HepG2 (cell line): ENCODE data around the gene MAB21L4. TPM values are rescaled to one million over a fixed set of nuclear protein-coding genes. Genes with fewer than 3 reads are reported as not detected.

Experiments
- ERF ChIP-seq: IDR thresholded peaks from 2 replicates; pipeline ENCODE4 v1.6.1; 2018; ENCODE audit warnings: missing biosample characterization, missing genetic modification reagents
- FOXA1 ChIP-seq, 2 experiments: fragments of 450-650 bp in 1 of 2; sonication (generic) in 1 of 2; formaldehyde crosslinking in 1 of 2; IDR thresholded peaks; 2 replicates each; pipeline versions ENCODE4 v1.4.0 to v1.6.1; 2016 to 2020; ENCODE audit warnings: missing genetic modification reagents in 1 of 2
- MAFK ChIP-seq, 2 experiments: IDR thresholded peaks in 1 of 2; conservative IDR thresholded peaks in 1 of 2; 2 replicates each; pipeline ENCODE4 v1.6.1; 2011; ENCODE audit warnings: improper control_type of control experiment in 2 of 2, low read length in 2 of 2
- MTF1 ChIP-seq: sonication (generic); formaldehyde crosslinking; IDR thresholded peaks from 2 replicates; pipeline ENCODE4 v1.5.0; 2020; ENCODE audit warnings: missing genetic modification reagents
- NFYC ChIP-seq: IDR thresholded peaks from 2 replicates; pipeline ENCODE4 v1.6.1; 2016; ENCODE audit warnings: missing genetic modification reagents, missing compliant biosample characterization
- POLR2AphosphoS5 ChIP-seq: IDR thresholded peaks from 2 replicates; pipeline ENCODE4 v1.6.1; 2012; ENCODE audit warnings: low read depth, low read length
- SAP130 ChIP-seq: IDR thresholded peaks from 2 replicates; pipeline ENCODE4 v1.6.1; 2016; ENCODE audit warnings: low read depth
- TP53 ChIP-seq: sonication (generic); formaldehyde crosslinking; conservative IDR thresholded peaks from 2 replicates; pipeline ENCODE4 v1.4.0; 2020; ENCODE audit warnings: missing genetic modification reagents
- ZEB1 ChIP-seq: IDR thresholded peaks from 2 replicates; pipeline ENCODE4 v1.6.1; 2012; ENCODE audit warnings: mild to moderate bottlenecking, low read depth, inconsistent platforms; ENCODE audit not compliant: insufficient replicate concordance
- ZFX ChIP-seq: sonication (generic); formaldehyde crosslinking; IDR thresholded peaks from 2 replicates; pipeline ENCODE4 v1.4.0; 2020; ENCODE audit warnings: mild to moderate bottlenecking, low read depth, missing genetic modification reagents, moderate library complexity
- polyA plus RNA-seq, 8 experiments: library from polyadenylated mRNA; depleted of rRNA in 3 of 8; stranded (reverse) in 7 of 8; unstranded in 1 of 8; fragments of >200 nt; fragmentation: Illumina TruSeq in 4 of 8; extraction: Trizol in 4 of 8; gene quantifications; 2 replicates each; pipeline versions ENCODE4 v1.2.1 to v1.2.3, GENCODE V29; 2011 to 2016; ENCODE audit warnings: low read depth in 4 of 8, missing spikeins in 1 of 8, mixed read lengths in 1 of 8; ENCODE audit not compliant: insufficient read depth in 1 of 8
- total RNA-seq, 5 experiments: library from RNA; depleted of rRNA; stranded (reverse); fragments of >200 nt; fragmentation: Illumina TruSeq; extraction: Trizol; gene quantifications; 2 replicates each; pipeline ENCODE4 v1.2.3, GENCODE V29; 2016; ENCODE audit warnings: low read depth in 1 of 5
- TF ChIP-seq, protein P1 (sequence below): sonication (generic); formaldehyde crosslinking; IDR thresholded peaks from 2 replicates; pipeline ENCODE4 v1.4.0; 2020; ENCODE audit warnings: mild to moderate bottlenecking, missing genetic modification reagents
- TF ChIP-seq, protein P2 (sequence below): sonication (generic); formaldehyde crosslinking; IDR thresholded peaks from 2 replicates; pipeline ENCODE4 v1.5.1; 2020; ENCODE audit warnings: mild to moderate bottlenecking, missing genetic modification reagents, moderate library complexity
- TF ChIP-seq, protein P3 (sequence below): sonication (generic); formaldehyde crosslinking; IDR thresholded peaks from 2 replicates; pipeline ENCODE4 v1.4.0; 2020; ENCODE audit warnings: mild to moderate bottlenecking, missing genetic modification reagents
- TF ChIP-seq, protein P4 (sequence below): sonication (generic); formaldehyde crosslinking; IDR thresholded peaks from 2 replicates; pipeline ENCODE4 v1.4.0; 2020; ENCODE audit warnings: mild to moderate bottlenecking, missing genetic modification reagents
- TF ChIP-seq, protein P5 (sequence below): sonication (generic); formaldehyde crosslinking; IDR thresholded peaks from 2 replicates; pipeline ENCODE4 v1.4.0; 2020; ENCODE audit warnings: mild to moderate bottlenecking, missing genetic modification reagents

Gene MAB21L4
- total and polyA plus RNA-seq, 2 of the 13 experiments (the other 11 are each of a cell fraction or from before 2014, with no cell fraction given) = 3.0 to 14.0 TPM

DNA sequence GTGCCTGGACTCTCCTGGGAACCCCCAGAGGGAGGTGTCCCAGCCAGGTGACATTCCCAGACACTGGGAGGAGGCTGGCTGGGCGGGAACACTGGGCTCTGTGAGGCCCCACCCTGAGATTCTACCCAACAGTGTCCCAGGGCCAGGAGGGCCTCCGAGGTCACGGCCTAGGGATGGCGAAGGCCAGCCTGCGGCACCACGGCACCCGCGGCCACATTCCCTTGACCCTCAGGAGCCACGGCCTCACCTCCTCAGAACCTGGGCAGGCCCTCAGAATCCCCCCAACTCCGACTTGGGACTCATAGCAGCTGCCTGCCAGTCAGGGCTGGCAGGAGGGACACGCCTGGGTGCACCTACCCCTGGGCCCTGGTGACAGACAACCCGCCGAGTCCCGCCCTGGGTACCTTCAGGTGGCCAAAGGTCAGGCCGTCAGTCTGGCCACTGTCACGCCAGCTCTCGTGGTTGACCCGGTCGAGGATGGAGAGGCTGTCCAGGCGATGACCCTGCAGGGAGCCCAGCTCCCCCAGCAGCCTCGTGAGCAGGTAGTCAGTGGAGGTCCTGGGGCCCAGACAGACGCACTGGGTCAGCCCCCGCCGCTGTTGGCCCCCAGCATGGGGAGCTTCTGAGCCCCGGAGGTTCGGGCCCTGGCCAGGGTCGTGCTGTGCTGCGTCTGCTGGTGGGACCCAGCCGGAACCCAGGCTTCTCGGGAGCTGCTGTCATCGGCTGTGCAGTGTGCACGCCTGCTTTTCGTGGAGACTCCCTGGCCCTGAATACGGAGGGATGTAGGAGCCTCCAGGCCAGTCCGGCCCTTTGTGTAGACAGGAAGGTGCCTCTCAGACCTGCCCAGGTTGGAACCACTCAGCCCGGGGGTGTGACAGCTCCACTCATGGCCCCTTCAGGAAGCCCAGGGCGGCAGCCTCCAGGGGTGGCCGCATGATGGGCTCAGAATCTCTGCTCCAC is 6.1 kb downstream of the MAB21L4 start (continued):
- no peak for TF ChIP-seq MAFK (conservative IDR thresholded peaks at IDR 0.05 in 1 of 2, IDR thresholded peaks at IDR 0.05 in 1 of 2; ENCODE audit: low read length in 2 of 2)
- TF ChIP-seq SAP130 (CRISPR knock-in tag) = peak; percentile 17; the same call in 1 of the 2 replicates
- TF ChIP-seq POLR2AphosphoS5 = no peak
- TF ChIP-seq NFYC (CRISPR knock-in tag) = no peak
- peak; percentile 36; the same call in 1 of the 2 replicates for TF ChIP-seq ERF (CRISPR knock-in tag)
- TF ChIP-seq ZEB1 = no peak
- TF ChIP-seq MTF1 = no peak
- peak; percentile 14; the same call in 1 of the 2 replicates for TF ChIP-seq ZFX (CRISPR knock-in tag)
- TF ChIP-seq, protein P1, sequence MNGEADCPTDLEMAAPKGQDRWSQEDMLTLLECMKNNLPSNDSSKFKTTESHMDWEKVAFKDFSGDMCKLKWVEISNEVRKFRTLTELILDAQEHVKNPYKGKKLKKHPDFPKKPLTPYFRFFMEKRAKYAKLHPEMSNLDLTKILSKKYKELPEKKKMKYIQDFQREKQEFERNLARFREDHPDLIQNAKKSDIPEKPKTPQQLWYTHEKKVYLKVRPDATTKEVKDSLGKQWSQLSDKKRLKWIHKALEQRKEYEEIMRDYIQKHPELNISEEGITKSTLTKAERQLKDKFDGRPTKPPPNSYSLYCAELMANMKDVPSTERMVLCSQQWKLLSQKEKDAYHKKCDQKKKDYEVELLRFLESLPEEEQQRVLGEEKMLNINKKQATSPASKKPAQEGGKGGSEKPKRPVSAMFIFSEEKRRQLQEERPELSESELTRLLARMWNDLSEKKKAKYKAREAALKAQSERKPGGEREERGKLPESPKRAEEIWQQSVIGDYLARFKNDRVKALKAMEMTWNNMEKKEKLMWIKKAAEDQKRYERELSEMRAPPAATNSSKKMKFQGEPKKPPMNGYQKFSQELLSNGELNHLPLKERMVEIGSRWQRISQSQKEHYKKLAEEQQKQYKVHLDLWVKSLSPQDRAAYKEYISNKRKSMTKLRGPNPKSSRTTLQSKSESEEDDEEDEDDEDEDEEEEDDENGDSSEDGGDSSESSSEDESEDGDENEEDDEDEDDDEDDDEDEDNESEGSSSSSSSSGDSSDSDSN = peak; percentile 50
- no peak for TF ChIP-seq FOXA1 (IDR thresholded peaks at IDR 0.05)
- TF ChIP-seq FOXA1 (CRISPR knock-in tag; IDR thresholded peaks at IDR 0.05) = 0 out of 2 replicates have a peak, but pooled peaks have one; percentile 2
- TF ChIP-seq, protein P2, sequence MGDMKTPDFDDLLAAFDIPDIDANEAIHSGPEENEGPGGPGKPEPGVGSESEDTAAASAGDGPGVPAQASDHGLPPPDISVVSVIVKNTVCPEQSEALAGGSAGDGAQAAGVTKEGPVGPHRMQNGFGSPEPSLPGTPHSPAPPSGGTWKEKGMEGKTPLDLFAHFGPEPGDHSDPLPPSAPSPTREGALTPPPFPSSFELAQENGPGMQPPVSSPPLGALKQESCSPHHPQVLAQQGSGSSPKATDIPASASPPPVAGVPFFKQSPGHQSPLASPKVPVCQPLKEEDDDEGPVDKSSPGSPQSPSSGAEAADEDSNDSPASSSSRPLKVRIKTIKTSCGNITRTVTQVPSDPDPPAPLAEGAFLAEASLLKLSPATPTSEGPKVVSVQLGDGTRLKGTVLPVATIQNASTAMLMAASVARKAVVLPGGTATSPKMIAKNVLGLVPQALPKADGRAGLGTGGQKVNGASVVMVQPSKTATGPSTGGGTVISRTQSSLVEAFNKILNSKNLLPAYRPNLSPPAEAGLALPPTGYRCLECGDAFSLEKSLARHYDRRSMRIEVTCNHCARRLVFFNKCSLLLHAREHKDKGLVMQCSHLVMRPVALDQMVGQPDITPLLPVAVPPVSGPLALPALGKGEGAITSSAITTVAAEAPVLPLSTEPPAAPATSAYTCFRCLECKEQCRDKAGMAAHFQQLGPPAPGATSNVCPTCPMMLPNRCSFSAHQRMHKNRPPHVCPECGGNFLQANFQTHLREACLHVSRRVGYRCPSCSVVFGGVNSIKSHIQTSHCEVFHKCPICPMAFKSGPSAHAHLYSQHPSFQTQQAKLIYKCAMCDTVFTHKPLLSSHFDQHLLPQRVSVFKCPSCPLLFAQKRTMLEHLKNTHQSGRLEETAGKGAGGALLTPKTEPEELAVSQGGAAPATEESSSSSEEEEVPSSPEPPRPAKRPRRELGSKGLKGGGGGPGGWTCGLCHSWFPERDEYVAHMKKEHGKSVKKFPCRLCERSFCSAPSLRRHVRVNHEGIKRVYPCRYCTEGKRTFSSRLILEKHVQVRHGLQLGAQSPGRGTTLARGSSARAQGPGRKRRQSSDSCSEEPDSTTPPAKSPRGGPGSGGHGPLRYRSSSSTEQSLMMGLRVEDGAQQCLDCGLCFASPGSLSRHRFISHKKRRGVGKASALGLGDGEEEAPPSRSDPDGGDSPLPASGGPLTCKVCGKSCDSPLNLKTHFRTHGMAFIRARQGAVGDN (CRISPR knock-in tag) = peak; percentile 90
- TF ChIP-seq, protein P3, sequence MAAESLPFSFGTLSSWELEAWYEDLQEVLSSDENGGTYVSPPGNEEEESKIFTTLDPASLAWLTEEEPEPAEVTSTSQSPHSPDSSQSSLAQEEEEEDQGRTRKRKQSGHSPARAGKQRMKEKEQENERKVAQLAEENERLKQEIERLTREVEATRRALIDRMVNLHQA (CRISPR knock-in tag) = no peak
- TF ChIP-seq TP53 (CRISPR knock-in tag) = no peak
- TF ChIP-seq, protein P4, sequence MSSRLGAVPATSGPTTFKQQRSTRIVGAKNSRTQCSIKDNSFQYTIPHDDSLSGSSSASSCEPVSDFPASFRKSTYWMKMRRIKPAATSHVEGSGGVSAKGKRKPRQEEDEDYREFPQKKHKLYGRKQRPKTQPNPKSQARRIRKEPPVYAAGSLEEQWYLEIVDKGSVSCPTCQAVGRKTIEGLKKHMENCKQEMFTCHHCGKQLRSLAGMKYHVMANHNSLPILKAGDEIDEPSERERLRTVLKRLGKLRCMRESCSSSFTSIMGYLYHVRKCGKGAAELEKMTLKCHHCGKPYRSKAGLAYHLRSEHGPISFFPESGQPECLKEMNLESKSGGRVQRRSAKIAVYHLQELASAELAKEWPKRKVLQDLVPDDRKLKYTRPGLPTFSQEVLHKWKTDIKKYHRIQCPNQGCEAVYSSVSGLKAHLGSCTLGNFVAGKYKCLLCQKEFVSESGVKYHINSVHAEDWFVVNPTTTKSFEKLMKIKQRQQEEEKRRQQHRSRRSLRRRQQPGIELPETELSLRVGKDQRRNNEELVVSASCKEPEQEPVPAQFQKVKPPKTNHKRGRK (CRISPR knock-in tag) = 0 out of 2 replicates have a peak, but pooled peaks have one; percentile 15
- TF ChIP-seq, protein P5, sequence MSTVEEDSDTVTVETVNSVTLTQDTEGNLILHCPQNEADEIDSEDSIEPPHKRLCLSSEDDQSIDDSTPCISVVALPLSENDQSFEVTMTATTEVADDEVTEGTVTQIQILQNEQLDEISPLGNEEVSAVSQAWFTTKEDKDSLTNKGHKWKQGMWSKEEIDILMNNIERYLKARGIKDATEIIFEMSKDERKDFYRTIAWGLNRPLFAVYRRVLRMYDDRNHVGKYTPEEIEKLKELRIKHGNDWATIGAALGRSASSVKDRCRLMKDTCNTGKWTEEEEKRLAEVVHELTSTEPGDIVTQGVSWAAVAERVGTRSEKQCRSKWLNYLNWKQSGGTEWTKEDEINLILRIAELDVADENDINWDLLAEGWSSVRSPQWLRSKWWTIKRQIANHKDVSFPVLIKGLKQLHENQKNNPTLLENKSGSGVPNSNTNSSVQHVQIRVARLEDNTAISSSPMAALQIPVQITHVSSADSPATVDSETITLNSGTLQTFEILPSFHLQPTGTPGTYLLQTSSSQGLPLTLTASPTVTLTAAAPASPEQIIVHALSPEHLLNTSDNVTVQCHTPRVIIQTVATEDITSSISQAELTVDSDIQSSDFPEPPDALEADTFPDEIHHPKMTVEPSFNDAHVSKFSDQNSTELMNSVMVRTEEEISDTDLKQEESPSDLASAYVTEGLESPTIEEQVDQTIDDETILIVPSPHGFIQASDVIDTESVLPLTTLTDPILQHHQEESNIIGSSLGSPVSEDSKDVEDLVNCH (CRISPR knock-in tag) = no peak
